Measurements from ENCODE around the gene CEP120.

The CEP120 gene

GRCh38 chr5:123449424-123449974 lies 26.3 kb upstream of the CEP120 start:
- DNase-seq (ENCODE audit: extremely low spot score), result no peak
- POLR2A ChIA-PET, result interaction anchor here (1.6 kb wide), 1 partner anchor 26 kb away, joined by 9 read pairs; the partner anchor contains the start of gene CEP120
- TF ChIP-seq FOXM1 (IDR thresholded peaks at IDR 0.05; ENCODE audit: borderline replicate concordance) (no peak), LEF1 (IDR thresholded peaks at IDR 0.05; ENCODE audit: borderline replicate concordance) (no peak), FOXK2 (IDR thresholded peaks at IDR 0.05) (no peak), SP1 (IDR thresholded peaks at IDR 0.05) (no peak)
- CTCF ChIA-PET, result no interaction called here

- POLR2A ChIA-PET, result interaction anchor here (1.5 kb wide), 1 partner anchor 26 kb away, joined by 3 read pairs; the partner anchor contains the start of gene CEP120
- CTCF ChIA-PET, result no interaction called here
- TF ChIP-seq TARDBP (IDR thresholded peaks at IDR 0.05) (no peak), FOXK2 (IDR thresholded peaks at IDR 0.05) (no peak), CTBP1 (IDR thresholded peaks at IDR 0.05; ENCODE audit: borderline replicate concordance) (no peak), FOXA1 (IDR thresholded peaks at IDR 0.05) (no peak), PKNOX1 (IDR thresholded peaks at IDR 0.05) (no peak), SP1 (IDR thresholded peaks at IDR 0.05) (no peak), BHLHE40 (IDR thresholded peaks at IDR 0.05; ENCODE audit: borderline replicate concordance) (no peak), ELF4 (IDR thresholded peaks at IDR 0.05) (no peak), L3MBTL2 (conservative IDR thresholded peaks at IDR 0.05) (no peak), ZNF384 (IDR thresholded peaks at IDR 0.05) (no peak), SUZ12 (IDR thresholded peaks at IDR 0.05) (no peak), HDGF (IDR thresholded peaks at IDR 0.05; ENCODE audit: borderline replicate concordance) (no peak)
- no peak for DNase-seq (ENCODE audit: extremely low spot score)
These were observed 25.5 kb upstream of the CEP120 start for GRCh38 chr5:123448743-123449142.

DNA sequence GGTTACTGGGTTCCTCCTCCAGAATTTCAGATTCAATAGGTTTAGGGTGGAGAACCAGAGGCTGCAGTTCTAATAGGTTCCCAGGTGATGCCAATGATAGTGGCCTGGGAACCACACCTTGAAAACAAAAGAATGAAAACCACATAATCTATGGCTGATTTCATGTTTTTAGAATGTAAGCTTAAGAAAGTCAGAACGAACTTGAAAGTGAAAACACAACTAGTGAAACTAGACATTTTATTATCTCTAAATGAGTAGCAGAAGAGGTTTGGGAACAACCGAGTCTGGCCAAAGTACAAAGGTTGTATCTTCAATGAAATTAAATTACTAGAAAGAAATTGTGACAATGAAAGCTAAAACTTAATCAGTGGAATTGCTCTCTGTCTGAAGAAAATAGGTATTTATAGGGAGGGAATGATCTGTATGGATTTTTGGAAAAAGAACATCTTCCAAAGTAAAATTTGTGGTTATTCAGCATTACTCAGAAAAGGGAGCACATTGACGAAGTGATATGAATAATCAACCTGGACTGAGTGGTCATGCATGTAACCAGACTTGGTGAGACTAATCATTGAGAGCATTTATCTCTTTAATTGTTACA lies 24.9 kb upstream of the CEP120 start:
- DNase-seq (ENCODE audit: extremely low spot score), result no peak
- ChIA-PET CTCF (no interaction called here), POLR2A (interaction anchor here (1.5 kb wide), 1 partner anchor 25 kb away, joined by 3 read pairs; the partner anchor contains the start of gene CEP120)
- no peak for TF ChIP-seq PKNOX1 (IDR thresholded peaks at IDR 0.05)
- TF ChIP-seq LEF1 (IDR thresholded peaks at IDR 0.05; ENCODE audit: borderline replicate concordance), result no peak
- TF ChIP-seq SP1 (IDR thresholded peaks at IDR 0.05), result no peak
- no peak for TF ChIP-seq SUZ12 (IDR thresholded peaks at IDR 0.05)
- TF ChIP-seq HDGF (IDR thresholded peaks at IDR 0.05; ENCODE audit: borderline replicate concordance), result no peak
- no peak for TF ChIP-seq FOXK2 (IDR thresholded peaks at IDR 0.05)
- TF ChIP-seq TARDBP (IDR thresholded peaks at IDR 0.05), result no peak
- no peak for TF ChIP-seq ELF4 (IDR thresholded peaks at IDR 0.05)
- no peak for TF ChIP-seq BHLHE40 (IDR thresholded peaks at IDR 0.05; ENCODE audit: borderline replicate concordance)
- no peak for TF ChIP-seq ARNT (IDR thresholded peaks at IDR 0.05)
- no peak for TF ChIP-seq FOXM1 (IDR thresholded peaks at IDR 0.05; ENCODE audit: borderline replicate concordance)
- no peak for TF ChIP-seq NFRKB (IDR thresholded peaks at IDR 0.05)
- no peak for TF ChIP-seq L3MBTL2 (conservative IDR thresholded peaks at IDR 0.05)
- no peak for TF ChIP-seq CTBP1 (IDR thresholded peaks at IDR 0.05; ENCODE audit: borderline replicate concordance)
- TF ChIP-seq FOXA1 (IDR thresholded peaks at IDR 0.05), result no peak
- no peak for TF ChIP-seq ZNF384 (IDR thresholded peaks at IDR 0.05)

GRCh38 chr5:123444016-123444415 lies 20.8 kb upstream of the CEP120 start:
- DNase-seq (ENCODE audit: extremely low spot score), result no peak
- TF ChIP-seq ELF4 (IDR thresholded peaks at IDR 0.05) (no peak), SP1 (IDR thresholded peaks at IDR 0.05) (no peak), L3MBTL2 (conservative IDR thresholded peaks at IDR 0.05) (no peak), FOXA1 (IDR thresholded peaks at IDR 0.05) (no peak), ARNT (IDR thresholded peaks at IDR 0.05) (no peak), FOXK2 (IDR thresholded peaks at IDR 0.05) (no peak), ZNF384 (IDR thresholded peaks at IDR 0.05) (no peak), NFRKB (IDR thresholded peaks at IDR 0.05) (no peak), CTBP1 (IDR thresholded peaks at IDR 0.05; ENCODE audit: borderline replicate concordance) (no peak)
- CTCF ChIA-PET, result no interaction called here
- POLR2A ChIA-PET, result interaction anchor here (0.7 kb wide), 1 partner anchor 20 kb away, joined by 3 read pairs; no protein-coding TSS in a partner anchor

DNA sequence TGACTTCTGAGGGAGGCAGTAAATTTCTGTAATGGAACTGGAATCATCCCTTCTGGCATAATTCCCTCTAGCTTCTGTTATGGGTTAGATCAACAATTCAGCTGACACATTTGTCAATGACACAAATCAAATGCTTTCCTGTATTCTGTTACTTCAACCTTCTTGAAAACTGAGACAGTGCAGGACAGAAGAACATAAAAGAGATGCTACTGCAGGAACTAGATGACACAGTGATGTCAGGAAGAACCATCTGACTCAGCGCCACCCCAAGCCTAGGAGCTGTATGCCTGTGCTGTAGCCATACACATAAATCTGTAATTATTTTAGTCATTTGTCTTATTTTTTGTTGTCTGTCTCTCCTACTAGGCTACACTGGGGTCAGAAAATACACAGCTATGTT lies 18.2 kb upstream of the CEP120 start:
- no peak for TF ChIP-seq PKNOX1 (IDR thresholded peaks at IDR 0.05)
- DNase-seq (ENCODE audit: extremely low spot score), result no peak
- CTCF ChIA-PET, result interaction anchor here (1.5 to 1.9 kb wide), 2 partner anchors 18 to 21 kb away, joined by 3 to 5 read pairs; no protein-coding TSS in a partner anchor
- POLR2A ChIA-PET, result no interaction called here

- TF ChIP-seq SP1 (IDR thresholded peaks at IDR 0.05), result no peak
- no peak for TF ChIP-seq FOXM1 (IDR thresholded peaks at IDR 0.05; ENCODE audit: borderline replicate concordance)
- no peak for TF ChIP-seq TARDBP (IDR thresholded peaks at IDR 0.05)
- no peak for TF ChIP-seq BHLHE40 (IDR thresholded peaks at IDR 0.05; ENCODE audit: borderline replicate concordance)
- no peak for TF ChIP-seq HDGF (IDR thresholded peaks at IDR 0.05; ENCODE audit: borderline replicate concordance)
- no peak for TF ChIP-seq SUZ12 (IDR thresholded peaks at IDR 0.05)
- no peak for TF ChIP-seq ELF4 (IDR thresholded peaks at IDR 0.05)
- no peak for TF ChIP-seq PKNOX1 (IDR thresholded peaks at IDR 0.05)
- no peak for TF ChIP-seq NFRKB (IDR thresholded peaks at IDR 0.05)
- TF ChIP-seq L3MBTL2 (conservative IDR thresholded peaks at IDR 0.05), result no peak
- no peak for TF ChIP-seq FOXA1 (IDR thresholded peaks at IDR 0.05)
- TF ChIP-seq ARNT (IDR thresholded peaks at IDR 0.05), result no peak
- no peak for TF ChIP-seq FOXK2 (IDR thresholded peaks at IDR 0.05)
- no peak for TF ChIP-seq CTBP1 (IDR thresholded peaks at IDR 0.05; ENCODE audit: borderline replicate concordance)
- TF ChIP-seq ZNF384 (IDR thresholded peaks at IDR 0.05), result no peak
- CTCF ChIA-PET, result interaction anchor here (1.5 to 1.9 kb wide), 2 partner anchors 17 to 21 kb away, joined by 3 to 5 read pairs; no protein-coding TSS in a partner anchor
- no peak for DNase-seq (ENCODE audit: extremely low spot score)
- POLR2A ChIA-PET, result no interaction called here
These were observed 17.4 kb upstream of the CEP120 start for GRCh38 chr5:123440456-123441181.

Data from HEK293T (cell line).